ENCODE results near the gene INF2. TPM values are rescaled to one million over a fixed set of nuclear protein-coding genes. Genes with fewer than 3 reads are reported as not detected.
A peak's percentile ranks its signal among the peaks of the same experiment; 100 is the strongest.

The INF2 gene
- total RNA-seq, 4 donors from 2014 or later = 187 to 510 (median 205) TPM

GRCh38 chr14:104743461-104744380, 54.3 kb downstream of the INF2 start:
- intact Hi-C loops (cut with DNase I; ENCODE audit: low total_unique reads) (no loop called here), in situ Hi-C loops (cut with MboI; ENCODE audit: low pct_ligation_motif_present in 1 of 4, low pct_unique_long_range_greater_than_20kb in 1 of 4, low sequenced_read_pairs in 3 of 4) (no loop called here)
- TF ChIP-seq CTCF (IDR thresholded peaks at IDR 0.05) (no peak), POLR2A (IDR thresholded peaks at IDR 0.05) (no peak), EP300 (IDR thresholded peaks at IDR 0.05; ENCODE audit: low read depth) (no peak), POLR2AphosphoS5 (IDR thresholded peaks at IDR 0.05) (no peak)
- H3K36me3 ChIP-seq = no peaks in the 10 kb centered on the region
- WGBS, 2 donors (ENCODE audit: low coverage in 1 of 2) = 89 to 97% methylated on average over 5 to 28 of the region's 28 CpGs
- H3K4me1 ChIP-seq = peaks cover 16 to 32% (median 21%) of the 10 kb centered on the region in 4 donors
- H3K27me3 ChIP-seq = no peaks in the 10 kb centered on the region
- H3K9me3 ChIP-seq = no peaks in the 10 kb centered on the region
- no peak overlapping the region for H3K27ac ChIP-seq
- no peak for DNase-seq
- no peak overlapping the region for H3K4me3 ChIP-seq

GRCh38 chr14:104744484-104744883, 55.1 kb downstream of the INF2 start:
- peaks cover 18 to 40% (median 28%) of the 10 kb centered on the region in 4 donors for H3K4me1 ChIP-seq
- no peaks in the 10 kb centered on the region for H3K27me3 ChIP-seq
- no peak overlapping the region for H3K27ac ChIP-seq
- H3K36me3 ChIP-seq = no peaks in the 10 kb centered on the region
- no peak for TF ChIP-seq POLR2A (IDR thresholded peaks at IDR 0.05)
- no peak for TF ChIP-seq CTCF (IDR thresholded peaks at IDR 0.05)
- TF ChIP-seq EP300 (IDR thresholded peaks at IDR 0.05; ENCODE audit: low read depth) = no peak
- TF ChIP-seq POLR2AphosphoS5 (IDR thresholded peaks at IDR 0.05) = no peak
- DNase-seq = no peak
- no peaks in the 10 kb centered on the region for H3K9me3 ChIP-seq
- in situ Hi-C loops (cut with MboI; ENCODE audit: low pct_ligation_motif_present in 1 of 4, low pct_unique_long_range_greater_than_20kb in 1 of 4, low sequenced_read_pairs in 3 of 4) (no loop called here), intact Hi-C loops (cut with DNase I; ENCODE audit: low total_unique reads) (no loop called here)
- 93% methylated on average over 10 of the region's 10 CpGs; no CpG with 5 or more reads in 1 of the 2 donors for WGBS, 2 donors (ENCODE audit: low coverage in 1 of 2)
- H3K4me3 ChIP-seq = no peak overlapping the region

- H3K27ac ChIP-seq = peak overlapping the region in 1 of 4 donors; percentile 77
- H3K4me3 ChIP-seq = no peak overlapping the region
- H3K27me3 ChIP-seq = no peaks in the 10 kb centered on the region
- H3K36me3 ChIP-seq = no peaks in the 10 kb centered on the region
- H3K4me1 ChIP-seq = peaks cover 18 to 45% (median 31%) of the 10 kb centered on the region in 4 donors
- WGBS, 2 donors (ENCODE audit: low coverage in 1 of 2) = 89% methylated on average over 9 of the region's 9 CpGs; no CpG with 5 or more reads in 1 of the 2 donors
- no peak for DNase-seq
- intact Hi-C loops (cut with DNase I; ENCODE audit: low total_unique reads) = no loop called here
- in situ Hi-C loops (cut with MboI; ENCODE audit: low pct_ligation_motif_present in 1 of 4, low pct_unique_long_range_greater_than_20kb in 1 of 4, low sequenced_read_pairs in 3 of 4) = no loop called here
- TF ChIP-seq CTCF (IDR thresholded peaks at IDR 0.05) (no peak), POLR2AphosphoS5 (IDR thresholded peaks at IDR 0.05) (no peak), POLR2A (IDR thresholded peaks at IDR 0.05) (no peak), EP300 (IDR thresholded peaks at IDR 0.05; ENCODE audit: low read depth) (no peak)
- H3K9me3 ChIP-seq = no peaks in the 10 kb centered on the region
Measured at GRCh38 chr14:104745431-104745830, 56.0 kb downstream of the INF2 start.

GRCh38 chr14:104746071-104746545, 56.7 kb downstream of the INF2 start:
- H3K27me3 ChIP-seq = no peaks in the 10 kb centered on the region
- TF ChIP-seq POLR2A (IDR thresholded peaks at IDR 0.05) = no peak
- TF ChIP-seq POLR2AphosphoS5 (IDR thresholded peaks at IDR 0.05) = no peak
- no peak for TF ChIP-seq CTCF (IDR thresholded peaks at IDR 0.05)
- TF ChIP-seq EP300 (IDR thresholded peaks at IDR 0.05; ENCODE audit: low read depth) = no peak
- H3K4me3 ChIP-seq = no peak overlapping the region
- H3K36me3 ChIP-seq = no peaks in the 10 kb centered on the region
- in situ Hi-C loops (cut with MboI; ENCODE audit: low pct_ligation_motif_present in 1 of 4, low pct_unique_long_range_greater_than_20kb in 1 of 4, low sequenced_read_pairs in 3 of 4) = no loop called here
- intact Hi-C loops (cut with DNase I; ENCODE audit: low total_unique reads) = no loop called here
- H3K27ac ChIP-seq = peak overlapping the region; percentile 68 to 77 (median 71)
- WGBS, 2 donors (ENCODE audit: low coverage in 1 of 2) = 60 to 68% methylated on average over 1 to 12 of the region's 13 CpGs
- no peaks in the 10 kb centered on the region for H3K9me3 ChIP-seq
- H3K4me1 ChIP-seq = peaks cover 18 to 45% (median 31%) of the 10 kb centered on the region in 4 donors
- DNase-seq = no peak

All from transverse colon (tissue), 4 donors.